Fibroblast of lung (primary cell): Measurements from ENCODE around the gene STON2. TPM values are rescaled to one million over a fixed set of nuclear protein-coding genes. Genes with fewer than 3 reads are reported as not detected.

Experiments used
- DNase-seq, 2 donors: peaks; one replicate each; pipeline versions ENCODE4 v3.0.0 to v3.0.0-alpha.2; 2010; ENCODE audit warnings: low read depth in 2 of 2
- H2AFZ ChIP-seq: 2 replicates; pipeline ENCODE4 v1.5.1; 2012; ENCODE audit warnings: low read length, control low read depth, inconsistent platforms
- H3K27ac ChIP-seq: 2 replicates; pipeline ENCODE4 v1.5.1; 2011; ENCODE audit warnings: low read length, control low read depth; ENCODE audit not compliant: insufficient read depth
- H3K27me3 ChIP-seq: 2 replicates; pipeline ENCODE4 v1.5.1; 2011; ENCODE audit warnings: mild to moderate bottlenecking, low read length; ENCODE audit not compliant: control insufficient read depth, insufficient read depth
- H3K36me3 ChIP-seq: 2 replicates; pipeline ENCODE4 v1.5.1; 2011; ENCODE audit warnings: low read length; ENCODE audit not compliant: control insufficient read depth, insufficient read depth
- H3K4me1 ChIP-seq: 2 replicates; pipeline ENCODE4 v1.5.1; 2011; ENCODE audit warnings: low read length; ENCODE audit not compliant: control insufficient read depth, insufficient read depth; ENCODE audit errors: extremely low read depth
- H3K4me2 ChIP-seq: 2 replicates; pipeline ENCODE4 v1.5.1; 2011; ENCODE audit warnings: low read length, control low read depth; ENCODE audit not compliant: insufficient read depth; ENCODE audit errors: extremely low read depth
- H3K4me3 ChIP-seq, 4 experiments: fragments of 200-600 bp in 1 of 4; sonication (generic) in 1 of 4; replicated peaks in 1 of 4; 2 replicates each; pipeline ENCODE4 v1.5.1; 2011 to 2016; ENCODE audit warnings: low read length in 4 of 4, low read depth in 3 of 4, mild to moderate bottlenecking in 3 of 4, control low read depth in 2 of 4, inconsistent platforms in 1 of 4, mixed read lengths in 1 of 4; ENCODE audit not compliant: insufficient read depth in 1 of 4; ENCODE audit errors: control extremely low read depth in 1 of 4
- H3K79me2 ChIP-seq: 2 replicates; pipeline ENCODE4 v1.5.1; 2012; ENCODE audit warnings: mild to moderate bottlenecking, low read length, inconsistent platforms; ENCODE audit not compliant: control insufficient read depth, insufficient read depth
- H3K9ac ChIP-seq: 2 replicates; pipeline ENCODE4 v1.5.1; 2011; ENCODE audit warnings: mild to moderate bottlenecking, low read length, control low read depth; ENCODE audit not compliant: insufficient read depth
- H3K9me3 ChIP-seq: 2 replicates; pipeline ENCODE4 v1.5.1; 2012; ENCODE audit warnings: low read depth, low read length; ENCODE audit not compliant: control insufficient read depth, insufficient read depth
- H4K20me1 ChIP-seq: 2 replicates; pipeline ENCODE4 v1.5.1; 2011; ENCODE audit warnings: low read length; ENCODE audit not compliant: control insufficient read depth, insufficient read depth; ENCODE audit errors: extremely low read depth
- CTCF ChIP-seq, 2 donors: IDR thresholded peaks in 1 of 2; conservative IDR thresholded peaks in 1 of 2; 1 replicate in 1 of 2; 2 replicates in 1 of 2; pipeline ENCODE4 v1.5.1; 2011 to 2012; ENCODE audit warnings: low read length in 2 of 2, control low read depth in 1 of 2, inconsistent platforms in 1 of 2, low read depth in 1 of 2, mild to moderate bottlenecking in 1 of 2
- EZH2 ChIP-seq: IDR thresholded peaks from 2 replicates; pipeline ENCODE4 v1.5.1; 2012; ENCODE audit warnings: low read length, control low read depth, mild to moderate bottlenecking; ENCODE audit errors: missing control alignments
- polyA plus RNA-seq, 2 donors: library from polyadenylated mRNA; depleted of rRNA in 1 of 2; stranded (reverse) in 1 of 2; unstranded in 1 of 2; fragments of >200 nt; gene quantifications; 2 replicates each; pipeline ENCODE4 v1.2.1, GENCODE V29; 2011 to 2012; ENCODE audit warnings: missing spikeins in 1 of 2
- total RNA-seq: library from RNA; depleted of rRNA; stranded (reverse); fragments of >200 nt; gene quantifications from 2 replicates; pipeline ENCODE4 v1.2.1, GENCODE V29; 2014

STON2 gene
- total and polyA plus RNA-seq, 2 donors (not counting 1 experiment from before 2014, with no cell fraction given), result 1.5 to 52.5 TPM

GRCh38 chr14:81330619-81331122 is 69.5 kb downstream of the STON2 start:
- no peak overlapping the region for H3K9ac ChIP-seq
- no peak overlapping the region for H3K4me3 ChIP-seq
- no peaks in the 10 kb centered on the region for H3K9me3 ChIP-seq
- H3K79me2 ChIP-seq, result no peaks in the 10 kb centered on the region
- H3K36me3 ChIP-seq, result no peaks in the 10 kb centered on the region
- H2AFZ ChIP-seq, result no peak overlapping the region
- TF ChIP-seq CTCF (conservative IDR thresholded peaks at IDR 0.05 in 1 of 2, IDR thresholded peaks at IDR 0.05 in 1 of 2; ENCODE audit: low read depth in 1 of 2, low read length in 2 of 2) (no peak), EZH2 (no peak)
- H3K27ac ChIP-seq, result no peak overlapping the region
- H4K20me1 ChIP-seq, result no peaks in the 10 kb centered on the region
- no peaks in the 10 kb centered on the region for H3K4me1 ChIP-seq
- no peaks in the 10 kb centered on the region for H3K27me3 ChIP-seq
- no peak overlapping the region for H3K4me2 ChIP-seq
- DNase-seq, result no peak

- no peaks in the 10 kb centered on the region for H3K79me2 ChIP-seq
- no peak overlapping the region for H3K4me3 ChIP-seq
- H3K9ac ChIP-seq, result no peak overlapping the region
- no peak overlapping the region for H3K27ac ChIP-seq
- H3K4me2 ChIP-seq, result no peak overlapping the region
- H4K20me1 ChIP-seq, result no peaks in the 10 kb centered on the region
- no peaks in the 10 kb centered on the region for H3K4me1 ChIP-seq
- H2AFZ ChIP-seq, result no peak overlapping the region
- no peaks in the 10 kb centered on the region for H3K36me3 ChIP-seq
- no peaks in the 10 kb centered on the region for H3K9me3 ChIP-seq
- H3K27me3 ChIP-seq, result no peaks in the 10 kb centered on the region
- no peak for DNase-seq
- TF ChIP-seq CTCF (conservative IDR thresholded peaks at IDR 0.05 in 1 of 2, IDR thresholded peaks at IDR 0.05 in 1 of 2; ENCODE audit: low read depth in 1 of 2, low read length in 2 of 2), result no peak
- no peak for TF ChIP-seq EZH2
Observed at GRCh38 chr14:81329640-81330381, 70.3 kb downstream of the STON2 start.

- H3K4me1 ChIP-seq, result no peaks in the 10 kb centered on the region
- no peak for DNase-seq
Observed at GRCh38 chr14:81326451-81326850, 73.7 kb downstream of the STON2 start.

More at GRCh38 chr14:81326451-81326850, 73.7 kb downstream of the STON2 start:
- no peaks in the 10 kb centered on the region for H4K20me1 ChIP-seq
- H3K4me2 ChIP-seq, result no peak overlapping the region
- TF ChIP-seq EZH2, result no peak
- TF ChIP-seq CTCF (conservative IDR thresholded peaks at IDR 0.05 in 1 of 2, IDR thresholded peaks at IDR 0.05 in 1 of 2; ENCODE audit: low read depth in 1 of 2, low read length in 2 of 2), result no peak
- no peaks in the 10 kb centered on the region for H3K36me3 ChIP-seq
- no peak overlapping the region for H3K27ac ChIP-seq
- H3K9me3 ChIP-seq, result no peaks in the 10 kb centered on the region
- H3K27me3 ChIP-seq, result no peaks in the 10 kb centered on the region
- H2AFZ ChIP-seq, result no peak overlapping the region
- no peaks in the 10 kb centered on the region for H3K79me2 ChIP-seq
- no peak overlapping the region for H3K4me3 ChIP-seq
- no peak overlapping the region for H3K9ac ChIP-seq
